T-helper 22 cell (primary cell): ENCODE measurements around the gene CRY2.

Experiments used
- DNase-seq: peaks from one replicate; pipeline ENCODE4 v3.0.0-alpha.2; 2020; ENCODE audit warnings: low read depth

The CRY2 gene

GRCh38 chr11:45930951-45931570 is 83.8 kb downstream of the CRY2 start:
- no peak for DNase-seq

- no peak for DNase-seq
Observed at GRCh38 chr11:45931739-45932138, 84.5 kb downstream of the CRY2 start.

- no peak for DNase-seq
Observed at GRCh38 chr11:45932217-45932616, 84.9 kb downstream of the CRY2 start.
